Upper lobe of left lung (tissue), 6 donors: ENCODE measurements around the gene PAWR. TPM values are rescaled to one million over a fixed set of nuclear protein-coding genes. Genes with fewer than 3 reads are reported as not detected.

Experiments used
- ATAC-seq, 2 donors: fragments of 200-7000 bp; cut with Tn5 transposase; one replicate each; pipeline ENCODE4 v1.9.1; 2022; ENCODE audit warnings: mild to moderate bottlenecking in 2 of 2, moderate library complexity in 2 of 2; ENCODE audit not compliant: low FRiP score in 2 of 2
- DNase-seq, 2 donors: peaks; one replicate each; pipeline ENCODE4 v3.0.0-alpha.2; 2019 to 2020
- H3K27ac ChIP-seq, 4 donors: fragments of 200-600 bp; sonication (generic); one replicate each; pipeline ENCODE4 v1.5.1; 2016 to 2019
- H3K27me3 ChIP-seq, 4 donors: fragments of 200-600 bp; sonication (generic); one replicate each; pipeline ENCODE4 v1.5.1; 2017 to 2019
- H3K36me3 ChIP-seq, 4 donors: fragments of 200-600 bp; sonication (generic); one replicate each; pipeline ENCODE4 v1.5.1; 2016 to 2019
- H3K4me1 ChIP-seq, 4 donors: fragments of 200-600 bp; sonication (generic); one replicate each; pipeline ENCODE4 v1.5.1; 2018 to 2019
- H3K4me3 ChIP-seq, 4 donors: fragments of 200-600 bp; sonication (generic); one replicate each; pipeline ENCODE4 v1.5.1; 2017 to 2019; ENCODE audit warnings: mild to moderate bottlenecking in 2 of 4, moderate library complexity in 1 of 4
- H3K9me3 ChIP-seq, 4 donors: fragments of 200-600 bp; sonication (generic); one replicate each; pipeline ENCODE4 v1.5.1; 2018 to 2019
- EP300 ChIP-seq, 4 donors: sonication (generic); formaldehyde crosslinking; IDR thresholded peaks; one replicate each; pipeline ENCODE4 v1.5.1; 2017; ENCODE audit warnings: antibody characterized with exemption in 4 of 4, control low read depth in 2 of 4
- POLR2A ChIP-seq, 4 donors: fragments of 450-650 bp; IDR thresholded peaks; one replicate each; pipeline ENCODE4 v1.5.1; 2016 to 2017; ENCODE audit warnings: antibody characterized with exemption in 4 of 4, mild to moderate bottlenecking in 2 of 4
- POLR2AphosphoS5 ChIP-seq, 2 donors: sonication (generic); formaldehyde crosslinking; IDR thresholded peaks; one replicate each; pipeline ENCODE4 v1.5.1; 2017; ENCODE audit warnings: antibody characterized with exemption in 2 of 2
- WGBS, 2 donors: methylation state at CpG; one replicate each; pipeline ENCODE4 v1.1.5; 2017 to 2018; 5-methylcytosine and 5-hydroxymethylcytosine counted together
- total RNA-seq, 6 donors: library from RNA; depleted of rRNA in 4 of 6; stranded (reverse); fragments of >200 nt in 4 of 6; gene quantifications; one replicate each; pipeline versions ENCODE4 v1.1.0 to v1.2.1, GENCODE V29; 2016 to 2021
- TF ChIP-seq, protein P1 (sequence below), 6 experiments: fragments of 450-650 bp in 4 of 6; fragments of 200-600 bp in 2 of 6; sonication (generic) in 2 of 6; IDR thresholded peaks; one replicate each; pipeline ENCODE4 v1.5.1; 2016 to 2019; ENCODE audit warnings: antibody characterized with exemption in 6 of 6
- donor health status: DM: no; HTN: no; CAD: no; lungs with moderate emphysema.
- donor health status: DM: no; HTN: yes; CAD: no; lungs with severe emphysema.

PAWR gene
- total RNA-seq, 6 donors from 2014 or later: 45.1 to 88.0 (median 58.3) TPM

DNA sequence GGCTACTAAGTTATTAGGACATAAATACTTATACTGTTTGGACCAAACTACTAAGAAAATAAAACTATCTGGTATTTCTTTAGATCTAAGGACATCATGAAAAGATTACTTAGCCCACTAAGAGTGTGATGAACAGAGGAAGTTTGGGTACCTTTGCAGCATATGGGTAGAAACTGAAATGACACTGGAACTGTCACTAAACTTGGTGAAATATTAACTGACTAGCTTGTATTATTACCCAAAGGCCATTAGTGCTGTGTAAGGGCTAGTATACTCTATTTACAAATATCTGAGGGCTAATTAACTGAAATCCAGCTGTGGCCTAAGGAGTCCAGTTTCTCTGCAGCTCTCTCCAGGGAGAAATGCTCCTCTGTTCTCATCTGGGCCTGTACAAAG lies 45.5 kb downstream of the PAWR start:
- ATAC-seq: no peak

DNA sequence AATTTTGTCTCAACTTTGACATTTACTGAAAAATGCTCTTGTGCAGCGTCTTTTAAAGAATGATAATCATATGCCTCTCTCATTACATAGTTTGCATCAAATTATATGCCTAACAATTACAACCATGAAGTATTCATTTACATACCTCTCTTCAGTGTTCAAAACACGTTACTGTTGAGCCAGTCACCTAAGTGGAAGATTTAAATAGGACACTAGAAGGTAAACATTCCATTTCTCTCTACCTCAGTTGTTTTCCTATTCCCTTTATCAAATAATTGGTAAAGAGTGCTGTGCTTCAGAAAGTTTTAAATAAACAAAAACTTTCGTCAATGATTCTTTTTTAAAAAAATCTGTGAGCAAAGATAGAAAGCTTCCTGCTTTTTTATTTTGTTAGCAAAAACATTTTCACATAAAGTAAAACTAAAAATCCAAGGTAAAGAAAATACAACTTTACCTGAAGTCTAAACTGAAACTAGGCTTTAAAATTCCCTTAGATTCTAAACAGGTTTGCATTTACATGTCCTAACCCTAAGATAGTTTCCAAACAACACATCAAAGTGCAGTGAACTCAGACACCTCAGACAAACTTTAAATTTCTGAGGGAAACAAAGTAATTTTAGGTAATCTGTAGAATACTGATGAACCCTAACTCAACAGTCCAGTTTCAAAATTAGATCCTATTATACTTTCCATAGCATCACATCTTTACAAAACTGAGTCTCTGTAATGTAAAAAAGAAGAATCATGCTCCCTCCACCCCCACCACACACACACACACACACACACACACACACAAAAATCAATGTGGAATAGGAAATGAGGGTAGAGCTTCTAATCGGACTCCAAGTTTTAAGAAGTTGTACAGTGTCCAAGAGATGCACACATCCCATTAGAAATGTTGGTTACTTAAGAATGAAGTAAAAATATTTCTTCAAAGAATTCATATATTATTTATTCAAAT lies 46.2 kb downstream of the PAWR start:
- Histone ChIP-seq H3K27ac (no peak overlapping the region), H3K9me3 (no peaks in the 10 kb centered on the region), H3K4me1 (peaks cover 0 to 3% (median 1%) of the 10 kb centered on the region in 4 donors), H3K36me3 (no peaks in the 10 kb centered on the region), H3K4me3 (no peak overlapping the region), H3K27me3 (no peaks in the 10 kb centered on the region)
- ATAC-seq: no peak
- 57 to 60% methylated on average over 4 of the region's 4 CpGs for WGBS, 2 donors
- no peak for DNase-seq
- TF ChIP-seq POLR2AphosphoS5 (IDR thresholded peaks at IDR 0.05) (no peak), EP300 (IDR thresholded peaks at IDR 0.05) (no peak), POLR2A (IDR thresholded peaks at IDR 0.05) (no peak)
- TF ChIP-seq, protein P1, sequence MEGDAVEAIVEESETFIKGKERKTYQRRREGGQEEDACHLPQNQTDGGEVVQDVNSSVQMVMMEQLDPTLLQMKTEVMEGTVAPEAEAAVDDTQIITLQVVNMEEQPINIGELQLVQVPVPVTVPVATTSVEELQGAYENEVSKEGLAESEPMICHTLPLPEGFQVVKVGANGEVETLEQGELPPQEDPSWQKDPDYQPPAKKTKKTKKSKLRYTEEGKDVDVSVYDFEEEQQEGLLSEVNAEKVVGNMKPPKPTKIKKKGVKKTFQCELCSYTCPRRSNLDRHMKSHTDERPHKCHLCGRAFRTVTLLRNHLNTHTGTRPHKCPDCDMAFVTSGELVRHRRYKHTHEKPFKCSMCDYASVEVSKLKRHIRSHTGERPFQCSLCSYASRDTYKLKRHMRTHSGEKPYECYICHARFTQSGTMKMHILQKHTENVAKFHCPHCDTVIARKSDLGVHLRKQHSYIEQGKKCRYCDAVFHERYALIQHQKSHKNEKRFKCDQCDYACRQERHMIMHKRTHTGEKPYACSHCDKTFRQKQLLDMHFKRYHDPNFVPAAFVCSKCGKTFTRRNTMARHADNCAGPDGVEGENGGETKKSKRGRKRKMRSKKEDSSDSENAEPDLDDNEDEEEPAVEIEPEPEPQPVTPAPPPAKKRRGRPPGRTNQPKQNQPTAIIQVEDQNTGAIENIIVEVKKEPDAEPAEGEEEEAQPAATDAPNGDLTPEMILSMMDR (IDR thresholded peaks at IDR 0.05): no peak

More for the DNA sequence above, 45.5 kb downstream of the PAWR start:
- DNase-seq: no peak
- no peaks in the 10 kb centered on the region for H3K36me3 ChIP-seq
- no peaks in the 10 kb centered on the region for H3K9me3 ChIP-seq
- no peak overlapping the region for H3K4me3 ChIP-seq
- TF ChIP-seq POLR2AphosphoS5 (IDR thresholded peaks at IDR 0.05) (no peak), EP300 (IDR thresholded peaks at IDR 0.05) (no peak), POLR2A (IDR thresholded peaks at IDR 0.05) (no peak)
- TF ChIP-seq, protein P1 (IDR thresholded peaks at IDR 0.05): no peak
- H3K27me3 ChIP-seq: no peaks in the 10 kb centered on the region
- peaks cover 0 to 3% (median 1%) of the 10 kb centered on the region in 4 donors for H3K4me1 ChIP-seq
- H3K27ac ChIP-seq: no peak overlapping the region

DNA sequence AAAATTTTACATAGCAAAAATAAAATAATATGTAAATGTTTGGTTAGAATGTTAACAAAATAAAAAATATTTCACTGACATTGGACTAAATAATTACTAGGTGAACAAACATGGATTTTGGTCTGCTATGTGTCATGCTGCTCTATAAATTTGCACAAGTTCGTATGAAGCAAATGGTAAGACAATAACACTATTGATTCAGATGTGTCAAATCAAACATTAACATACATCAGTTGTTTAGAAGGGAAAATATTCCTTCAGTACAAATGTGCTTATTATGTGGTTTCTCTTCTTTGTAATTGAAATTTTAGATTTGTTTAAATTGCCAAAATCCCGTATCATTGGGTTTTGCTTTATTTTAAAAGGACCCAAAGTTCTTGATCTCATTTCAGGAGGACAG lies 46.9 kb downstream of the PAWR start:
- H3K27ac ChIP-seq: no peak overlapping the region
- H3K27me3 ChIP-seq: no peaks in the 10 kb centered on the region
- TF ChIP-seq EP300 (IDR thresholded peaks at IDR 0.05) (no peak), POLR2AphosphoS5 (IDR thresholded peaks at IDR 0.05) (no peak)
- TF ChIP-seq, protein P1 (IDR thresholded peaks at IDR 0.05): no peak
- WGBS, 2 donors: 81 to 83% methylated on average over 2 of the region's 2 CpGs
- ATAC-seq (no peak), DNase-seq (no peak)
- H3K4me1 ChIP-seq: peaks cover 0 to 3% (median 1%) of the 10 kb centered on the region in 4 donors
- H3K4me3 ChIP-seq: no peak overlapping the region
- no peaks in the 10 kb centered on the region for H3K36me3 ChIP-seq
- H3K9me3 ChIP-seq: no peaks in the 10 kb centered on the region

- ATAC-seq (no peak), DNase-seq (no peak)
- Histone ChIP-seq H3K27ac (no peak overlapping the region), H3K4me1 (peaks cover 0 to 12% (median 6%) of the 10 kb centered on the region in 4 donors), H3K4me3 (no peak overlapping the region), H3K36me3 (no peaks in the 10 kb centered on the region), H3K27me3 (no peaks in the 10 kb centered on the region), H3K9me3 (no peaks in the 10 kb centered on the region)
- TF ChIP-seq, protein P1 (IDR thresholded peaks at IDR 0.05): no peak
- TF ChIP-seq EP300 (IDR thresholded peaks at IDR 0.05) (no peak), POLR2AphosphoS5 (IDR thresholded peaks at IDR 0.05) (no peak), POLR2A (IDR thresholded peaks at IDR 0.05) (no peak)
- WGBS, 2 donors: 62 to 89% methylated on average over 2 of the region's 2 CpGs
Measured at GRCh38 chr12:79638490-79638889, 52.3 kb downstream of the PAWR start.
